ENCODE results near the gene JUN. TPM values are rescaled to one million over a fixed set of nuclear protein-coding genes. Genes with fewer than 3 reads are reported as not detected.

The JUN gene
- total RNA-seq, 1 donor from 2014 or later, result 152 TPM

DNA sequence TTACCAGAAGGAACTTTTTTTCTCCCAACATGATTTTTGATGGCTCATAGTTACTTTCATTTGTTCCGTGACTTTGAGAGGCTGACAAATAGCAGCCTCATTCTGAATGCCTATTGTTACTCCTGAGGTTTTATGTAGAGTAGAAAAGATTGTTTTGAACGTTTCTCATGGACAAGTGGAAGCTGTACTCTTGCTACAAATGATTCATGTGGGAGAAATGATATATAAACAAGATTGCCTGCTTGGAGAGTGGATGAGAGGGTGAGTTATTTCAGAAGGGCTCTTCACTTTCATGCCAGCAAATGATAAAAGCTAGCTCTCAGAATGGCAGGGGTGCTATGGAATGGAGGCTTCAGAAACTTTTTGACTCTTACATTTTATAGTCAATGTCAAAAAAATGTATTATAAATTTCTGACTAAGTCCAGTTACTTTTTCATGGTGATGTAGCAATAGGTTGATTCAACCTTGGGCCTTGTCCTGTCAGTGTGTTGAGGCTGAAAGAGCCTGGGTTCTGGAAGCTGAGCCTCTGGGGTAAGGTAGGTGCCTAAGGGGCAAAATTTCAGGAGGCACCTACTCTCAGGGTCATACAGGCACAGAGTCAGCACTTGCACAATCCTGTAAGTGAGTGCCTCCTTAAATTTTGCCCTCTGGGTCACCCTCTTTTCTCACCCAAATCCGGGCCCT is 19.4 kb downstream of the JUN start:
- DNase-seq (ENCODE audit: low read depth in 2 of 2), result peak; percentile 54 to 92

DNA sequence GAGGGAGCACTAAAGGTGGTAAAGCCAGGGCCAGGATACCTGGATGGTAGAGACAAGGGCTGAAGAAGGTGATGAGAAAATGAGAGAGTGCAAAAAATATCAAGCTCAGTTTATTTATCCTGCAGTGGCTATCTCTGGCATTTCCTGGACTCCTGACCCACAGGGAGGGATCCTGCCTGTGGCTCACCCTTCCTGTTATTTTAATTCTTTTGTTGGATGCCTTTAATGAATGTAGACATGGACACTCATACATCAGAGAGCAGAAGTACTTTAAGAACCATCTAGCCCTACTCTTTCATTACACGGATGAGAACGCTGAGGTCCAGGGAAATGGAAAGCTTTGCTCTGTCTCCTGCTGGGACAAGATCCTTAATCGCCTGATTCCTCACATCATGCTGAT is 20.6 kb downstream of the JUN start:
- DNase-seq (ENCODE audit: low read depth in 2 of 2), result peak; percentile 85 to 91

DNA sequence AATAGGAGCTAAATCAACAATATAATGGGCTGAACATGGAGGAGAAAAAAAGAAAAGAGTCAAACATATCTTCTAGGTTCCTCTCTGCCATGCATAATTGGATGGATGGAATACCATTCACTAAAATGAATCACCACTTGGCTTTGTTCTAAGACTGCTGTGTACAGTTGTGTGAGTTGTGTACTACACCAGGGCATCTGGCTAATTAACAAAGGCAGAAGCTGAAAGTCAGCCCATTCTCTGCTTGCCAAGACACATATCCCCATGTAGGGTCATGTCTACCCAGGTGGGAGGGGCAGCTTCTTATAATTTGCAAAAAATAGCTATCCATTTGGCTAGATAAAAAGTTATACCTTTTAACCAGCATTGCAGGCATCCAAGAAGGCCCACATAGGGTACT is 21.0 kb downstream of the JUN start:
- DNase-seq (ENCODE audit: low read depth in 2 of 2), result peak; percentile 59 to 89

DNA sequence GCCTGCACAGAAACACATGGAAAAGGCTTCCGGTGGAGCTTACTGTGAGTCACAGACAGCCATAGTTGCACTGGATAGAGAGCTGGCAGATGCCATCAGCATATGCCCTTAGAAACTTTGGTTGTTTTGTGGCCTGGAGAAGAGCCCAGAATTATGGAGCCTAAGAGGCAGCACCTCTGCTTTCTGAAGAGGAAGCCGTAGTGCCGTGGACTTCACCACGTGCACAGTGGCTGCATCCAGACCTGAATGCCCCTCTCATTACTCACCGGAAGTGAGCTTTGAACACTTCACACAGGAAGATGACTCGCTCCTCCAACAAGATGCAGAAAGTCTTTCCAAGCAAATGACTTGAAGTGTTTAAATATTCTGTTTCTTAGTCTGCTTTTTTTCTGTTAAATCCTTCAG is 28.4 kb downstream of the JUN start:
- peak; percentile 87 to 100 for DNase-seq (ENCODE audit: low read depth in 2 of 2)

- DNase-seq (ENCODE audit: low read depth in 2 of 2), result no peak
Observed at GRCh38 chr1:58754683-58755467, 29.0 kb downstream of the JUN start.

DNA sequence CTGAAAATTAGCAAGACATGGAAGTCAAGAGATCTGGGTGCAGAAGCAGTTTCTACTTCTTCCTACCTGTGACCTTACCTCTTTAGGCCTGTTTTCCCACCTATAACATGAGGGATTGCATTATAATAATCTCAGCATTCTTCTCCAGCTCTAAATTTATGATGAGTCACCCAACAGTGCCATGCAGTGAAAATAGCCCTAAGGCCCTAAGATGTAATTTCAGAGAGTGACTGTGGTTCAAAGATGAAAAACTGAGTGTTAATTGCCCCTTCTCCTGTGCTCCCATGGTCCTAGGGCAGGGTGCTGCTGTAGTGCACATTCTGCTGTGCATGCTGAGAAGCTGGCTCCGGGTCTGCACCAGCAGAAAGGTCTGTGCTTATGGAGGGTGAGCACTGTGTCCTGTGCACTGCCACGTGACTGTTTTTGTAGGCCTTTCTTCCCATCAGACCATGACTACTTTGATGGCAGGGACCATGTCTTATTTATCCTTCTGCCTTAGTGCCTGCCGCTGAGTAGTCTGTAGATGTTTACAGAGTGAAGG is 29.7 kb downstream of the JUN start:
- no peak for DNase-seq (ENCODE audit: low read depth in 2 of 2)

GRCh38 chr1:58753431-58753866 is 30.4 kb downstream of the JUN start:
- DNase-seq (ENCODE audit: low read depth in 2 of 2), result no peak

DNA sequence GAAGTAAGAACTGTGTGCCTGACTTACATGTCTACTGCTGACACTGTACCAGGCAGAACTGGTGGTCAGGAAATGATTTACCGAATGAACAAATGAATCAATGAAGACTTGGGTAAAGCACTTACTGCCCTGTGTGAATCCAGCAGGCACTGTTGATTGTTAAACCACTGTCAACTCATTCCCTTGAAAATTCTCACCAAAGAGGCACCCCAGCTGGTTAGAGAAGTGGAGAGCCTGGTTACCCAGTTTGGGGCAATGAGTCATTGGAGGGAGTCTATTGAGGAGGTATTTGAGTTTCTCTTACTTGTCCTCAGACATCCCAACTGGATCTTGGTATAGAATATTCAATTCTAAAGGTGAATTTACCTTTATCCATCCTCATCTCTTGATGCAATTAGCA is 34.2 kb downstream of the JUN start:
- peak in 1 of 2 donors; percentile 31 for DNase-seq (ENCODE audit: low read depth in 2 of 2)

DNA sequence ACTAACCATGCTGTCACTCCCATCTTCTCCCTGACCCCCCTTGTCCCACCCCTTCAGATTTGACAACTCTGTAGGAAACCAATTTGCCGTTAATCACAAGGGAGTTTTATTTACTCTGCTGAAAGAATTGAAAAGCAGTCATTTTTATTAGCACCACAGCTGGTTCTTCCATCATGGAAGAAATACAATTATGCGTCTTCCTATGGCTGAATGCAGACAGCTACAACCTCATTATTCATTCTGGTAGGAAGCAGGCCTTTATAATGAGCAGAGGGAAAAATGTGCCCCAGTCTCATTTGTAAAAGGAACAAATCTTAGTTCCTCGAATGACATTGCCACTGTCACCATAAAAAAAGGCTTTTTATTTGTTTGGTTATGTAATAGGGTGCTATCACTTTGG is 35.2 kb downstream of the JUN start:
- no peak for DNase-seq (ENCODE audit: low read depth in 2 of 2)

DNA sequence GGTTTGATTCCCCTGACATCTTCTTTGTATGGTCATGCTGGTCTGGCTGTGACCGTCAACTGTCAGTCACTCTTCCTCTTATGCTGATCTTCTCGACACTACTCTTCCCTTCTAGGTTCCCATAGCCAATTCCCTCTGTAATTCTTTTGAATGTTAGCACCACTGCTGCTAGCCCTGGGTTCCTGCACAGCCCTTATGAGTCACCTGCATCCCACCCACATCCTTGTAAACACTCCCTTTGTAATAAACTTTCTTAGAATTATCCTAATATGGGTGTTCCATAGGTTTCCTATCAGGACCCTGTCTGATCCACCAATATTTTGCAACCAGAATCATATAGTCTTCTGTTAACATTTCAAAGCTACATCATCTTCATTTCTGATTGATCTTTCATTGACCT is 37.1 kb downstream of the JUN start:
- peak in 1 of 2 donors; percentile 69 for DNase-seq (ENCODE audit: low read depth in 2 of 2)

DNA sequence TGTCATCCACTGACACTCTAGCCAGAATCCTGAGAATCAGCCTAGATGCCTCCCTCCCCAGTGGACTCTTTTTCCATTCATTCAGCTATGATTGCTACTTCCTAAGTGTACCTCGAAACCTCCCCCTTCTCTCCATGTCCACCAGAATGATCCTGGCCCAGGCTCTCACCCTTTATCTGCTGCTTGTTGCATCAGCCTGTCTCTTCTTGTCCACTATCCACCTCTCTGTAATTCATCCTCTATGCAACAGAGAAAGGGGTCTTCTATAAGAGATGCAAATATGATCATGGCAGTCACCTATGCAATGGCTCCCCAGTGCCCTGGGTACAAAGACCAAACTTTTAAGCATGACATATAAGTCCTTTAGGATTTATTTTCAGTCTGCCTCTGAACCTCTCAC is 37.7 kb downstream of the JUN start:
- no peak for DNase-seq (ENCODE audit: low read depth in 2 of 2)

- DNase-seq (ENCODE audit: low read depth in 2 of 2), result no peak
Observed at GRCh38 chr1:58745666-58746065, 38.2 kb downstream of the JUN start.

- peak in 1 of 2 donors; percentile 33 for DNase-seq (ENCODE audit: low read depth in 2 of 2)
Observed at GRCh38 chr1:58745117-58745516, 38.7 kb downstream of the JUN start.

DNA sequence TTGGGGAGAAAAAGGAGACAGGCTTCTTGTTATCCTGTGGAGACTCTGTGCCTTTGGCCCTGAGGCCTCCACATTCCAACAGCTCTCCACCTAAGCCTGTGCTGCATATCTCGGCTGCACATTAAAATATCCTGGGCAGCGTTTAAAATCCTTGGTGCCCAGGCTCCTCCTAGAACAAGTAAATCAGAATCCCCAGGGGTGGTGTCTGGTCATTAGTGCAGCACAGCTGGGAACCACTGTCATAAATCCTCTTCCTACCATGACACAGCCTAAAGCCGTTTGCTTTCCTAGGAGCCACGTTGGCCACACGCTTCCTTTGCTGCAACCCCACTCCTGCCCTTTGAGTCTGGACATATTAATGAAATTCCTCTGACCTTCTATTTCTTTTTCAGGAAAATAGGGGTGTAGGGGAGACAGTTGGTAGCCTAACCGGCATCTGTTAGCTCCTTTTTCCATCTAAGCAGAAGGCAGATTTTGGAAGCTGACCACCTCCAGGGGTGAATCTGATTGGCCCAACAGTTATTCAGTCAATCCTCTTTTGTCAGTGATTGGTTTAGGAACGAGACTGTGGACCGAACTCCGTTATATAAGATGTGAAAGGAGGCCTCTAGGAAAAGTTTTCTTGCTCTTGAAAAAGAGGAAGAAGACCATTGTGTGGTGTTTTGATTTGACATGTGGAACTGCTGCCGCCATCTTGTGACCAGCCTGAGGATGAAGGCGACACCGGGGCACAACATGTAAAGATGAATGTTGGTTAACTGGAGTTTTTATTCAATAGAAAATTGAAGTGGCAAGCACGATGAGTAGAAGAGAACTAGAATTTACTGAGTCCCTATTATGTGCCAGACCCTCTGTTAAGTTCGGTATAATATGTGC is 41.9 kb downstream of the JUN start:
- no peak for DNase-seq (ENCODE audit: low read depth in 2 of 2)

- peak; percentile 73 to 81 for DNase-seq (ENCODE audit: low read depth in 2 of 2)
Observed at GRCh38 chr1:58739856-58740466, 43.9 kb downstream of the JUN start.

GRCh38 chr1:58738876-58739275 is 45.0 kb downstream of the JUN start:
- DNase-seq (ENCODE audit: low read depth in 2 of 2), result no peak

- DNase-seq (ENCODE audit: low read depth in 2 of 2), result peak; percentile 51 to 57
Observed at GRCh38 chr1:58735586-58735985, 48.3 kb downstream of the JUN start.

GRCh38 chr1:58734630-58735029 is 49.2 kb downstream of the JUN start:
- DNase-seq (ENCODE audit: low read depth in 2 of 2), result no peak

GRCh38 chr1:58732087-58732775 is 51.6 kb downstream of the JUN start:
- DNase-seq (ENCODE audit: low read depth in 2 of 2), result no peak

Data from lung microvascular endothelial cell (primary cell).